ENCODE measurements around the gene ERAP2.

- TF ChIP-seq POLR2A (IDR thresholded peaks at IDR 0.05) (no peak), CTCF (IDR thresholded peaks at IDR 0.05) (no peak)
These were observed 67.5 kb downstream of the ERAP2 start for GRCh38 chr5:96943799-96944198.
